Aorta (tissue), 5 donors: ENCODE results near the gene AMBP. TPM values are rescaled to one million over a fixed set of nuclear protein-coding genes. Genes with fewer than 3 reads are reported as not detected.

Experiments used
- ATAC-seq: fragments of 200-7000 bp; cut with Tn5 transposase; one replicate; pipeline ENCODE4 v1.9.1; 2022; ENCODE audit warnings: moderate library complexity; ENCODE audit not compliant: low FRiP score
- DNase-seq, 2 donors: peaks; one replicate each; pipeline ENCODE4 v3.0.0-alpha.2; 2020
- H3K27ac ChIP-seq, 2 donors: one replicate each; pipeline ENCODE4 v1.5.1; 2013; ENCODE audit warnings: low read length in 2 of 2, mild to moderate bottlenecking in 2 of 2, moderate library complexity in 2 of 2, control low read depth in 1 of 2, inconsistent platforms in 1 of 2, low read depth in 1 of 2
- H3K27me3 ChIP-seq, 2 donors: one replicate each; pipeline ENCODE4 v1.6.1; 2013; ENCODE audit warnings: control low read depth in 1 of 2, low read length in 1 of 2, mild to moderate bottlenecking in 1 of 2, moderate library complexity in 1 of 2; ENCODE audit not compliant: insufficient read depth in 2 of 2, control insufficient read depth in 1 of 2
- H3K36me3 ChIP-seq, 2 donors: one replicate each; pipeline ENCODE4 v1.6.1; 2013; ENCODE audit warnings: control low read depth in 1 of 2, low read length in 1 of 2, mild to moderate bottlenecking in 1 of 2; ENCODE audit not compliant: insufficient read depth in 2 of 2, control insufficient read depth in 1 of 2
- H3K4me1 ChIP-seq, 2 donors: one replicate each; pipeline ENCODE4 v1.6.1; 2013; ENCODE audit warnings: low read length in 2 of 2, control low read depth in 1 of 2, mild to moderate bottlenecking in 1 of 2, moderate library complexity in 1 of 2; ENCODE audit not compliant: insufficient read depth in 2 of 2, control insufficient read depth in 1 of 2
- H3K4me3 ChIP-seq, 2 donors: one replicate each; pipeline ENCODE4 v1.5.1; 2013; ENCODE audit warnings: low read length in 2 of 2, control low read depth in 1 of 2, mild to moderate bottlenecking in 1 of 2
- H3K9me3 ChIP-seq: one replicate; pipeline ENCODE4 v1.6.1; 2013; ENCODE audit warnings: mild to moderate bottlenecking, low read length; ENCODE audit not compliant: control insufficient read depth
- WGBS, 2 donors: extraction: QIAGEN DNeasy Blood & Tissue Kit; methylation state at CpG; one replicate each; pipeline ENCODE4 v1.1.7; 2013; 5-methylcytosine and 5-hydroxymethylcytosine counted together
- intact Hi-C, 2 donors: fragments of 100-400 bp; cut with DNase I; formaldehyde crosslinking; loops; one replicate each; pipeline versions ENCODE4 v1.14.2 to v1.15.0; 2022
- polyA plus RNA-seq, 2 donors: library from polyadenylated mRNA; stranded (reverse); fragments of 200-250 nt; gene quantifications; one replicate each; pipeline ENCODE4 v1.2.3, GENCODE V29; 2013
- total RNA-seq, 2 donors: library from RNA; stranded (reverse); fragmentation: NEBNext Ultra II Directional; extraction: Animal tissue kit (Norgen Biotek cat#: 25700); gene quantifications; one replicate each; pipeline ENCODE4 v1.2.1, GENCODE V29; 2021
- donor health status: healthy with polysubstance abuse.
- donor health status: Bipolar disorder and iron deficiency.
- donor health status: DM: no; HTN: no; CAD: no.
- donor health status: DM: no; HTN: no; CAD: no.
- donor health status: DM: yes; HTN: yes; CAD: no.

Gene AMBP
- total and polyA plus RNA-seq, 4 donors, result 0.50 TPM; not detected in 3

DNA sequence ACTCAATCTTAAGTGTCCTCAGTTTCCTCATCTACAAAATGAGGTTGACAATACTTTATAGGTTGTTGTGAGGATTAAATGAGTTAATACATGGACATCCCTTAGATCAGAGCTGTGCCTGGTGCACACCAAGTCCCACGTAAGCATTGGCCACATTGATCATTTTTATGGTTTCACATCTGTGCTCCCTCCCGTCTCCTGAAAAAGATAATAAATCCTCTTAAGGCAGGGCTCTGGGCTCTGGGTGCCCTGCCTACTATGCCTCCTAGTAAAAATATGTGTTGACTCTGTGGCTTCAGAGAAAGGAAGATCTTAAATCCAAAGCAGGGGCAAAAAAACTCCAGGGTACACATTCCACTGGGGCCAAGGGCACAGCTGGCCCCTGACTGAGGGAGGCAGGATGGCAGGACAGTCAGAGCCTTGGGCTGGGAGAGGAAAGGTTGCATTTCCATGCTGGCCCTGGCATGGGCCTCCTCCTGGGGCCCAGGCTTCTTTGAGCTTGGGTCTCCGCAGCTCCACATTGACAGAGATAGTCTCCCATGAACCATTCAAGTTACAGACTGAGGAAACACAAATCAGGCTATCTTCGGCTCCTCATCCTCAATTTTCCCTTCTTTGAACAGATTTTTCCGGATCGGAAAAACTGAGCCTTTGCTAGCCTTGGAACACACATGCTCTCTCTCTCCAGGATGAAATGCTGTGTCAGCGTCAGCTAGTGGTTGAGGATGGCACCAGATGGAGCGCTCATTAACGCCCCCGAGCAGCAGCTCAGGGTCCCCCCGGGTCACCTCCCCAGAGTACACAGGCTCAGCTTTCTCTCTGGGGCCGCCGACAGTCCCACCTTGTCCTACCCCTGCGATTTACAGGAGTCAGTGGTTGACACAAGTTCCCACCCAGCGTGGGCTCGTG, 43.4 kb upstream of the AMBP start:
- 89 to 93% methylated on average over 16 of the region's 16 CpGs for WGBS, 2 donors
- no peaks in the 10 kb centered on the region for H3K9me3 ChIP-seq
- no peak overlapping the region for H3K27ac ChIP-seq
- DNase-seq, result no peak
- intact Hi-C loops, result no loop called here
- no peaks in the 10 kb centered on the region for H3K4me1 ChIP-seq
- no peaks in the 10 kb centered on the region for H3K27me3 ChIP-seq
- H3K36me3 ChIP-seq, result no peaks in the 10 kb centered on the region
- no peak overlapping the region for H3K4me3 ChIP-seq
- ATAC-seq, result no peak

DNA sequence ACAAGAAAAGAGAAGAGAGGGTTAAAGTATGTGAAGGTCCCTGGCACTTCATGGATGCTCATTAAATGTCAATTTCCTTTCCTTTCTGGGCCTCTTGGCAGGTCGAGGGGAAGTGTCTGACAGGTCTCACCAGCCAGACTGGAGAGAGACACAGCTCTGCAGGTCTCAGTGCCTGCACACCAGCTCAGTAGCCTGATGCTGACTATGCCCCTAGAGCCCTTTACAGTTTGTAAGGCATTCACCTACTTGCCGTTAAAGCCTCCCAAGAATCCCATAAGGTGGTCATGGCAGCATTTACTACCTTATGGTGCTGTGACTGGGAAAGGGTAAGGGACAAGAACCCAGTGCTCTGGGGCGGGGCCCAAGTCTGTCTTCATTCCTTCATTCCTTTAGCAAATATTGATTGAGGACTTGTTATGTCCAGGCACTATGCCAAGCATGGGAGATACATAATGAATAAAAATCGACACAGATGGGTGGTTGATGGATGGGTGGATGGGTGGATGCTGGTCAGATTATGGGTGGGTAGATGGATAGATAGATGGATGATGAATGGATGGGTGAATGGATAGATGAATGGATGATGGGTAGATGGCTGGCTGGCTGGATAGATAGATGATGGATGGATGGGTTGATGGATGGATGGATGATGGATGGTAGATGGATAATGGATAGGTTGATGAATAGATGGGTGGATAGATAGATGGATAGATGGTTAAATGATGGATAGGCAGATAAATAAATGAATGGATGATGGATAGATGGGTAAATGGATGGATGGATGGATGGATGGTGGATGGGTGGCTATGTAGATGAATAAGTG, 42.3 kb upstream of the AMBP start:
- Histone ChIP-seq H3K27ac (no peak overlapping the region), H3K36me3 (no peaks in the 10 kb centered on the region), H3K27me3 (no peaks in the 10 kb centered on the region), H3K4me3 (no peak overlapping the region), H3K9me3 (no peaks in the 10 kb centered on the region), H3K4me1 (no peaks in the 10 kb centered on the region)
- ATAC-seq (no peak), DNase-seq (no peak)
- 80 to 84% methylated on average over 4 of the region's 4 CpGs for WGBS, 2 donors
- intact Hi-C loops, result no loop called here

DNA sequence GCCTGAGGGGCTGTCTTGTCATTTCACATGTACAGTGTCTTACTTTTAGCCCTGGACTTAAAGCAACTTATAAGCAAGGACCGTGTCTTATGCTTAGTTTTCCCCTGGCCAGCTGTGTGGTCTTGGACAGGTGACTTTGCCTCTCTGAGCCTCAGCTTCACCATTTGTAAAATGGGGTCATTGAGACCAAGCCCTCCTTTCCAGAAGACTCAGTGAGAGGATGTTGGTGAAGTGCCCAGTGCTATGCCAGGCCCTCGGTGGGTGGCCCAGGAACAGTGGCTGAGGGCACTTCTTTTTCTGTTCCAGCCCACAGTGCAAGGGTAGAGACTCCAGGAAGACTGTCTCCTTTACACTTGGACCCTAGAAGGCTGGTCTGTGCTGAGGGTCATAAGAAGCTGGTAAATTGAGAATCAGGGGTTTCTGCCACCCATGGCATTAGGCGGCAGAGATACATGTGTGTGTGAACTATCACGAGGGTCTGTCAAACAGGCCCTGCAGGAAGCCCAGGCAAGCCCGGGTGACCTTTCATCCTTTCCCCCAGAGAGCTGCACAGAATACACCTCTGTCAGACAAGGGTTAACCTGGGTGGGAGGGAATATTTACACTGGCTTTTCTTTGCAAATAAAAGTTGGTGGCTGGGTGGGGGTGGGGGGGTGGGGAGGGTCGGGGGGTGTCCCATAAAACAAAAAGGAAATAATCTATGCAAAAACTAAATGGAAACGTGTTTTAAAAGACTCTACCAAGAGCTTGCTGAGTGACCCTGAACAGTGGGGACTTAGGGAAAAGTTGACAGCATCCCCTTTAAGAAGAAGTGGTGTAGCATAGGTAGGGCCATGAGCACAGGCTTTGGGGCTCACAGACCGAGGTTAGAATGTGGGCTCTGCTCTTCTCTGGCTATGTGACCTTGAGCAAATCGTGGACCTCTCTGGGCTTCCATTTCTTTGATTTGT, 41.4 kb upstream of the AMBP start:
- no peaks in the 10 kb centered on the region for H3K36me3 ChIP-seq
- H3K4me3 ChIP-seq, result no peak overlapping the region
- intact Hi-C loops, result no loop called here
- 66 to 75% methylated on average over 9 of the region's 9 CpGs for WGBS, 2 donors
- no peak for ATAC-seq
- DNase-seq, result no peak
- no peaks in the 10 kb centered on the region for H3K27me3 ChIP-seq
- H3K27ac ChIP-seq, result no peak overlapping the region
- no peaks in the 10 kb centered on the region for H3K4me1 ChIP-seq
- no peaks in the 10 kb centered on the region for H3K9me3 ChIP-seq

DNA sequence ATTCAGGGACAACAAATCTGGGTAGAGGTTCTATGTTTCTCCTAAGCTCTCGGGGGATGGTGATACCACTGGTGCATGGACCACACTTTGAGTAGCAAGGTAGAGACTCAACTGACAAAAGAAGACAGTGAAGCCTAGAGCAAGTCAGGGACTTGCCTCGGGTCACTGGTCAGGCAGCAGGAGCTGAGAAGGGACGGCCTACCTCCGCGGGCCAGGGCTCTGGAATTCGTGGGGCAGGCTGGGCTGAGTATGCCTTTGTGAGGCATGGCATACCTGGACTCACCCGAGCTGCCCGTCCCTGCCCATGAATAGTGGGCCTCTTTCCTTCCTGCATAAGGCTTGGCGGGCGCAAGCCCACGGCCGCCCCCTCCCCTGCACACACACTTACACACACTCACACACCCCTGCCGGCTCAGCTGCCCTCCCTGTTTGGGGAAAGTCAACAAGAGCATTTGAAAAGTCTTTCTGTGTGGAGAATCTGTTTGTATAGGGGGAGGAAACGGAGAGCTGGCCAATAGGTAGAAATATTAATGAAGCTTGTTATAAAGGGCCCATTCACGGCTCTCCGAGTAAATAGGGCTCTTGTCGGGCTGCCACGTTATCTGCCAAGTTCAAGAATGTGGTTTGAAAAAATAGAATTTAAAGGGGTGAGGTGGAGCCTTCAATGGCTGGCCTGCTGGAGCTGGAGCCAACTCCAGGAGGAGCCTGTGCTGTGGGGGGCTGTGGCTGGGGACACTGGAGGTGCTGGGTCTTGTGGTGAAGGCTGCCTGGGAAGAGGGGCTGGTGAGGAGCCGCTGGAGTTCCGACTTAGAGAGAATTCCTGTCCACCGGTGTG, 40.1 kb upstream of the AMBP start:
- Histone ChIP-seq H3K27me3 (no peaks in the 10 kb centered on the region), H3K9me3 (no peaks in the 10 kb centered on the region), H3K4me1 (peaks cover 0 to 4% of the 10 kb centered on the region in 2 donors), H3K4me3 (no peak overlapping the region), H3K27ac (no peak overlapping the region), H3K36me3 (no peaks in the 10 kb centered on the region)
- 55 to 67% methylated on average over 21 of the region's 21 CpGs for WGBS, 2 donors
- ATAC-seq (no peak), DNase-seq (peak in 1 of 2 donors; percentile 33)
- intact Hi-C loops, result no loop called here

DNA sequence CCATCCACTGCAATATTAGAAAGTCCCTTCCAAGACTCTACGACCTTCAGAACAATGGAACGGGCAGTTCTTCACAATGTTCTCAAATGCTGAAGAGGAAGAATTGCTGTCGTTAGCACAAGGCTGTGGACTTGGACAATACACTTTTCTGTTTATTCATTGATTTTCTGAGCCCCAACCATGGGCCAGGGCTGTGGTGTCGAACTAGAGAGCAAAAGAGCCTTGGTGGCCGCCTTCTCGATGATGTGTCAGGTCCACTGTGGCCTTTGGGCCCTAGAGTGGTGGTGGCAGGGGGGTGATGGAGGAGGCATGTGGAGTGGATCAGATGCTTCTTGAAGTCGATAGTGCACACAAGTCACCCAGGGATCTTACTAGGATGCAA, 39.5 kb upstream of the AMBP start:
- H3K9me3 ChIP-seq, result no peaks in the 10 kb centered on the region
- H3K4me3 ChIP-seq, result no peak overlapping the region
- no peak overlapping the region for H3K27ac ChIP-seq
- peaks cover 0 to 4% of the 10 kb centered on the region in 2 donors for H3K4me1 ChIP-seq
- no peaks in the 10 kb centered on the region for H3K27me3 ChIP-seq
- WGBS, 2 donors, result 94 to 96% methylated on average over 7 of the region's 7 CpGs
- DNase-seq (no peak), ATAC-seq (no peak)
- no peaks in the 10 kb centered on the region for H3K36me3 ChIP-seq
- intact Hi-C loops, result no loop called here

DNA sequence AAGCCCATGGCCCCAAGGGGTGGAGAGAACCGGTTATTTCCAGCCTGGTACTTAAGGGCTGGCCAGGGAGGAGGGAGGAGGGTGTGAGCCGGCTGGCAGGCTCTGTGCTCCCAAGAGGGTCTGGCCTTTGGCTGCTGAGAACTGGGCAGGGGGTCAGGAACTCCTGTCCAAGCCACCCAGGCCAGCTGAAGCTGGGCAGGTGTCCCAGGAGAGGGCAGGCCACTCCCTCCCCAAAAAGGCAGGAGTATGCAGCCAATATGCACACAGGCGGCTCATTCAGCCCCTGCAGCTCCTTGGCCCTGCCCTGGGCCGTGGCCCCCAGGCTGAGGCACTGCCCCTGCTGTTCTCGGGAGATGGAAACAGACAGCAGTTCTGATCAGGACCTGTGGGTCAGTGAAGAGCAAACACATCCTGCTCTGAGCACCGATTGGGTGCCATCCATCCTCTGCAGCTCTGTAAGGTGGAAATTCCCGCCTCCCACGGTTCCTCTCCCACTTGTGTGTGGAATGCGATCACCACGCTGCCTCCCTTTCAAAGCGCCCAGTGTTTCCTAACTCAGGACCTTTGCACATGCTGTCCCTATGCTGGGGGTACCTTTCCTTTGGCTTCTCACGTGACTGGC, 38.1 kb upstream of the AMBP start:
- Histone ChIP-seq H3K9me3 (no peaks in the 10 kb centered on the region), H3K4me1 (peaks cover 0 to 4% of the 10 kb centered on the region in 2 donors), H3K4me3 (no peak overlapping the region), H3K27me3 (no peaks in the 10 kb centered on the region), H3K36me3 (no peaks in the 10 kb centered on the region), H3K27ac (no peak overlapping the region)
- DNase-seq (peak in 1 of 2 donors; percentile 71), ATAC-seq (peak; percentile 57)
- 46 to 49% methylated on average over 11 to 12 of the region's 12 CpGs for WGBS, 2 donors
- intact Hi-C loops, result no loop called here

DNA sequence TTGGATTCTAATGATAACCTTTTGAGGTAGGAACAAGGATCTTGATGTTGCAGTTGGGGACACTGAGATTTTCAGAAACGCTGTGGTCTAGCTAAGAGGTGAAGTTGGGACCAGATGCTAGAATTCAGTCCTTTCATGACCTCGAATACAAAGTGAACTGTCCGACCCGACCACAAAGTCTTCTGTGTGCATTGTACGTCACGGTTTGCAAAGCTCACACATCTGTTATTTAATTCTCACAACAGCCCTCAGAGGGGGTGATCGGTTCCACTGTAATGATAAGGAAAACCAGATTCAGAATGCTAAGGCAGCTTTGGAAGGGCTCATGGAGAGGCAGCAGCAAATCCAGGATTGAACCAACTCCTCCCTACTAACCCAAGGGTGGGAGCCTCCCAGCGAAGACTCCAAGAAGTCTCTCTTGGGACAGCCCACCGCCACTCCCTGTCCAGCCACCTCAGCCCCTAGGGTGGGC, 37.6 kb upstream of the AMBP start:
- Histone ChIP-seq H3K4me3 (no peak overlapping the region), H3K36me3 (no peaks in the 10 kb centered on the region), H3K27ac (no peak overlapping the region), H3K9me3 (no peaks in the 10 kb centered on the region), H3K27me3 (no peaks in the 10 kb centered on the region), H3K4me1 (peaks cover 0 to 4% of the 10 kb centered on the region in 2 donors)
- 53 to 62% methylated on average over 9 of the region's 9 CpGs for WGBS, 2 donors
- intact Hi-C loops, result no loop called here
- DNase-seq (no peak), ATAC-seq (no peak)
